HG03457 (cell line): ENCODE results near the gene GPR17.

Experiments
- ATAC-seq: cut with Tn5 transposase; IDR thresholded peaks from one replicate; pipeline ENCODE4 v1.9.1; 2021; ENCODE audit warnings: moderate number of reproducible peaks; ENCODE audit not compliant: unreplicated experiment

The GPR17 gene

DNA sequence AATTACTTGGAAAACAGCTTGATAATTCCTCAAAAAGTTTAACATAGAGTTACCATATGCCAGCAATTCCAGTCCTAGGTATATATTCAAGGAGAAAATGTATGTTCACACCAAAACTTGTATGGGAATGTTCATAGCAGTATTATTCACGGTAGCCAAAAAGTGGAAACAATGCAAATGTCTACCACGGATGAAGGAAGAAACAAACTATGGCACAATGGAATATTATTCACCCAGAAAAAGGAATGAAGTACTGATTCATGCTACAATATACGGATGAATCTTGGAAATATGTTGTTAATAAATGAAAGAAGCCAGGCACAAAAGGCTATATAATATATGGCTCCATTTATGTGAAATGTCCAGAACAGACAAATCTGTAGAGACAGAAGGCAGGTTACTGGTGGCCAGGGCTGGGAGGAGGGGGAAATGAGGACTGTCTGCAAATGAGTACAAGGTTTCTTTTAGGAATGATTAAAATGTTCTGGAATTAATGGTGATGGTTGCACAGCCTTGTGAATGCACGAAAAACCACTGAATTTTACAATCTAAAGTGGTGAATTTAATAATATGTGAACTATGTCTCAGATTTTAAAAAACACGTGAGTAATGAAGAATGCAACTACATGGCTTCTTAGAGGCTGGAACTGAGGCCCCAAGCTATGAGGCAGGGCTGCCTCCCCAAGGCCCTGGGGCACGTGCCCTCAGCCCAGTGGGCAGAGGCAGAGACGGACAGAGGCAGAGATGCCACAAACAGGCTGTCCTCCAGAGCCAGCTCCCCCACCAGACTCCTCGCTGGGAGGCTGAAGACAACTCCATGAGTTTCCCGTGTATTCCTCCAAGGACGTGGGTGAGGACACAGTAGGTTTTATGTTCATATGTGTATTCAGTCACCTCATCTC, 24.4 kb downstream of the GPR17 start:
- no peak for ATAC-seq

DNA sequence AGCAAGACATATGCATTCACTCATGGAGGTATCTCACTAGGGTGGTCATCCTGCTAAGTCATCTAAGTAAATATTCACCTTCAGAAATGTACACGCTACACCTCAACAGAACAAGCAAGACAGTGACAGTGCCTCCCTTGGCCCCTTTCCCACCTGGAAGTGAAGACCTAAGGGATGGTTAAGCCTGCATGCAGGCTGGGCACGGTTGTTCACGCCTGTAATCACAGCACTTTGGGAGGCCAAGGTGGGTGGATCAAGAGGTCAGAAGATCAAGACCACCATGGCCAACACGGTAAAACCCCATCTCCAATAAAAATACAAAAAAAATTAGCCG, 25.0 kb downstream of the GPR17 start:
- ATAC-seq, result no peak

DNA sequence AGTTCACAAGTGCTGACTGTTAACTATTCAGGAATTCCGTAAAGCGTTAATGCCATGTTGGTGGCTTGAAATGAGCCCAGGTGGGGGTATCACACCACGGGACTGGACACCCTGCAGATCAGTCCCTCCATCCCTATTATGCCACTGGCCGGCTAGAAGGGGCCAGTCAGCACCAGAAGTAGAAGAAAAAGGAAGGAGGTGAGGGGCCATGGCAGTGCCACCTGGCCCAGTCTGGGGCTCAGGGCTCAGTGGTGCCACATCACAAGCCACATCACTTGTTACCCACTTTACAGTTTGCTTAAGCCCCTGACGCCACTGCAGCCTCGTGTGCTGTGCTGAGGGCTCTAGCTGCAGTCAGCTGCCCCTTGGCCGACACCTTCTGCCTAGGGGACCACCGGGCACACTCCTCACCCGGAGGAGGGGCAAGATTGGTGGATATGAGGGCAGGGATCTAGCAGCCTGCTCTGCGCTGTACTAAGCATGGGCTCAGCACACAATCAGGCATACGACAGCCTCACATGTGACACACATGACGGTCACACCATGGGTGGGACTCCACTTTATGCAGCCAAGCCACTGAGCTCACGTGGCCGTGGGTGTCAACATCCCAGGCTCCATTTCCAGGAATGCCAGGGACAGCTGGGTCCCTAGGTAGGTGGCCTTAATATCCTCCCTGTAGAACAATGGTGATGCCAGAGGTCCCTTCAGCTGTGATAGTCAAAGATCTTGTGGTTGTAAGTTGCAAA, 25.8 kb downstream of the GPR17 start:
- ATAC-seq, result no peak

DNA sequence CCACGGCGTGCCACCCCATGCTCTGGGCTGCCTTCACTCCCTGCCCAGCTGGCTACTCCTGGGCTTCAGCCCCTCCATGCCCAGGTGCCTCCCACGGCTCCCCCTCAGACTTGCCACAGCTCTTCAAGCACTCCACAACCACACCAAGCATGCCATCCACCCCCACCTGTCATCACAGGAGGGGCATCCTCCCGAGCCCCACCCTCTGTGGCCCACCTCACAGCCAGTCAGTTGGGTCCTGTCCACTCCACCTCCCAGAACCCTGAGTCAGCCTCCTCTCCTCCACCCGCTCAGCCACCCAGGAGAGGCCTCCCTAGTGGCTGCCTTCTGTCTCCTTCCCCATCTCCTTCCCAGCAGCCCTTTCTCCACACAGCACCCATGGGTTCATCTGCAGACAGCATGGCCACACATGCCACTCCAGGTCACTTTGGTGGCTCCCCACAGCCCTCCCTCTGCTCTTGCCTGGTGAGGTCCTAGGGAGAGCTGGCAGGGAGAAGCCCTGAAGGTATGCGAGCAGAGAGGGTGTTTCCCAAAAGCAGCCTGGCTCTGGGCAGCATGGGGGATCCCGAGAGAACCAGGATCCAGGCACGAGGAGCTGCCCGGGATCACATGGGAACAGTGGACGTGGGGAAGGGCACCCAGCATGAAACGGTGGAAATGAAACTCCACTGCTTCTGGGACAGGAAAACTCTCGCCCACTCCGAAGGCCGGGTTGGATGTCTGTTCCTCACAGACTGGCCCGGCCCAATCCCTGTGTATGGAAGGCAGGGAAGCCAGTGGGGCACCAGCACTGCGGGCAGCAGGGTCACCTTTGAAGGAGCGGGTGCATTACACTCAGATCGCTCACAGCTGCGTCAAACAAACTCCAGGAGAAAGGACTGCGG, 26.6 kb downstream of the GPR17 start:
- no peak for ATAC-seq

DNA sequence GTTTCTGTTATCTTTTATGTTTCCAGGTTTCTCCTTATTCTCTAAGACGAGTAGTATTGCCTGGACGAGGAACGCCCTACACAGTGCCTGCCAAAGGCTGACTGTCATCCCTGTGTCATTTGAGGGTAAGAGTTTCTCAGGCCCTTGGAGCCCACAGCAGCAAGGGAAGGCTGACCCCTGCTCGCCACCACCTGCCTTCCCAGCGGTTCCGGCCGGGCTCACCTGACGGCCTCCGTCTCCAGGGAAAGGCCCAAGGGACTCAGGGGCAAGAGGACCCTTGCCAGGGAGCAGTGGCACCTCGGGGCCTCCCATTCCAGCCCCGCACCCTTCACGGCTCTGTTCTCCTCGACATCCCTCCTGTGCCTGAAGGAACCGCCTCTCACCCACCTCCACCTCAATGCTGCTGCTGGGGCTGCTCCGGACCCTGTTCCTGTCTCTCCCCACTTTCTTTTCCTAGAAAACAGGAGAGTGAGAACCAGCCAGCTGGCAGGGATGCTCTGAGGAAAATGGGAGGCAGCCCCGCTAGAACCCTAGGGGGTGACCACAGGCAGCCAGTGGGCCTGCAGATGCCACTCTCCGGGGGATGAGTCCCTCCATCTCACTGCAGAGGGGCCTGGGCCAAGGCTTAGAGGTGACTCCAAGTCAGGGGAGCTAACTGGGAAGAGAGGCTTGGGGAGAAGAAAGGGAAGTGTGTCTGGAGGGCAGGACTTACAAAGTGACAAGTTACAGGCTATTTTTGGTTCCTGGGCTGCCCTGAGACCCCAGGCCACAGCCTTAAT, 27.5 kb downstream of the GPR17 start:
- ATAC-seq, result no peak

DNA sequence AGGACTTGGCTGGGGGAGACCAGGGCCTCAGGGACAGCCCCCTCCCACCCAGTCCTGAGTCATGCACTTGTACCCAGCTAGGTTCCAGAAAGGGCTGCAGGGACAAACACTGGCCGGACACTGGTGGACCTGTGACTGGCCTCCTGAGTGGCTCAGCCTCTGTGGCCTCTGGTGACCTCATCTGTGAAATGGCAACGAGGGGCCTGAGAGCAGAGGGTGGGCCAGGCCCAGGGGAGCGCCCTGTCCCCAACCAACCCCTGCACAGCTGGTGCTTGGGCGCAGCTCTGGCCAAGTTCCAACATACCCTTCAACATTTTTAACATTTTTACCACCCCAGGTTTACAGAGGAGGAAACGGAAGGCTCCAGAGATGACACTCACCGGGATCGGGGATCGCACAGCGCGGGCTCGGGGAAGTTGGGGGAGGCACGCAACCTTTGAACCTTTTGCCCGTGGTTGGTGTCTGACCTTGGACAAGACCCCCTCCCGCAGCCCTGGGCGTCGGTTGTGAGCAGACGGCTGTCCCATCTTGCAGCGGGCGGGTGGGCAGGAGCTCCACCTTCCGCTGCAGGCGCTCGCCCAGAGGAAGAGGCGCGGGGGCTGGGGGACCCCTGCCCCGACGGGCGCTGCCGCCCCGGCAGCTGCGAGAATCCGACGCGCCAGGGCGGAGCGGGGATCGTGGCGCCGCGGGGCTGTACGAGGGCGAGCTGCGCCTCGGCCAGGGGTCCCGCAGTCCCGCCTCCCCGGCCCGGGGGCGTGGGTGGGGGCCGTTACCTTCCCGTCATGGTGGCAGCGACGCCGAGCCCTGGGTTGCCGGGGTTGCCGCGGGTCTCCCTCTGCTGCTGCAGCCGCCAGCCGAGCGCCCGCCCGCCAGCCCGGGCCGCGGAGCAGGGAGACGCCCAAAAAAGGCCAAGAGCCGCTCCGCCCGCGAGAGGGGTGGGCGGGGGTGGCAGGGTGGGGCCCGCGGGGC, 28.6 kb downstream of the GPR17 start:
- no peak for ATAC-seq

DNA sequence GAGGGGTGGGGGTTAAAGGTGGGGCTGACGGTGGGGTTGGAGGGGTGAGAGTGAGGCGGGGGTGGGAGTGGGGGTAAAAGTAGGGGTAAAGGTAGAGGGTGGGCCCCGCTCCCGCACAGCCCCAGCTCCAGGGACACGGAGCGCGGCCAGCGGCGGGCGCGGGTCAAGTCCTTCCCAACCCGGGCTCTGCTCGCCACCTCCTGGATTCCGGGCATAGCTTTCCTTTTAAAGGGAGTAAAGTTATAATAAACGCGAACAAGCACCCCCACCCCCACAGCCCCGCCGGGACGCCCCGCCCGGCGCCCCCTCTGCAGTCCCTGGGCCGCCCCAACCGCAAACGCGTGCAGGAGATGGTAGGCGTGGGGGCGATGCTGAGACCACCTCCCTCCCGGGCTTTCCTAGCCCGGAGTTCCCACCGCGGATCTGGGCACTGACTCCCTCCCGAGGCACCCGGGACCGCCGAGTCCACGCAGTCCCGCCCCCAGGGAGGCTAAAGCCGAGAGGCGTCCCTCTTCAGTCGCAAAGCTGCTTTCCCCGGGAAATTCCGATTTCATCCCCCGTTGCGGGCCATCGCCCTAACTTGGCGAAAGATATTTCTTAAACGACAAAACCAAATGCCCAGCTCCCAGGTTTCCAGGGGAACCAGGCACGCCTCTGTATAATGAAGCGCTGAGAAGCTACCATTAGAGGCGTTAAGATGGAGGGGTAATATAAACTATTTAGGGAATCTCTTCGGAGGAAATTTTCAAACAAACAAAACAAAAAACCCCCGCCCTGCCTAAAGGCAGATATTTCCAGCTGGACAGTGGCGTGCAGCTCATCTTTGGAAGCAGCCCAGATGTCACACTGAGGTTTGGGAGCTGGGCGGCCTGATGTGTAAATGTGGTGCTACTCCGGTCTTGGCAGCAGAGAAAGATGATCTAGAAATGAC, 29.6 kb downstream of the GPR17 start, which contains the start of gene LIMS2:
Gene LIMS2 (minus strand): TSS at position 200 of the 931 bp plus-strand sequence. CDS start 506 bp downstream, outside the sequence.
- ATAC-seq, result no peak

DNA sequence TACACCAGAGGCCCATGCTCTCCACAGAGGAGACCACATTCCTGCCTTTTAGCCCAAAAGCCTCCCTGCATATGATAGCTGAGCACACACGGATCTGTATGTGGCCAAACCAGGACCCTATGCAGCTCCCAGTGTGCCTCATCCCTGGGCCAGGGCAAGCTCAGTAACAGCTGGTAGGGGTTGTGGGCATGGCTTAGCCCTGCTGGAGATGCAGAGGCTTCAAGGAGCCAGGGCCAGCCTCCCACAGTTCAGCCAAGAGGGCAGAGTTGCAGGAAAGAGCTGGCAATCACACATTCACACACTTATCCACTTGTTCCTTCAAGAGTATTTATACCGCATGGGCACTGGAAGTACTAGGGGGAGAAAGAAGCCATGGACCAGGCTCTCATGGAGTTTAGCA, 31.0 kb downstream of the GPR17 start:
- ATAC-seq, result no peak

DNA sequence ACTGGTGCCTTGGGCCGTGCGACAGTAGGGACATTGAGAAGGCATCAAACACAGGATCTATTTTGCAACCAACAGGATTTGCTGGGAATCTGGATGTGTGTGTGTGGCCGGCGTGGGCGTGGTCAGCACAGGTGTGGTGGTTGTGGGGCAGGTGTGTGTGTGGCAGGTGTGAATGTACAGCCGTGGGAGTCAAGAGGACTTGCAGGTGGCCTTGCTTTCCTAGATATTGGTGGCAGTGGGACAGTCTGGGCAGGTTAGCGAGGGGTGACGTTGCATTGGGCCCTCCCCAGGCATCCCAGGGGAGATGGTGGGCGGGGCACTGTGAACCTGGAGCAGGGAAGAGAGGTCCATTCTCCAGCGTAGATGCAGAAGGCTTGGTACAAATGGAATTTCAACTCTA, 32.6 kb downstream of the GPR17 start:
- ATAC-seq, result no peak

DNA sequence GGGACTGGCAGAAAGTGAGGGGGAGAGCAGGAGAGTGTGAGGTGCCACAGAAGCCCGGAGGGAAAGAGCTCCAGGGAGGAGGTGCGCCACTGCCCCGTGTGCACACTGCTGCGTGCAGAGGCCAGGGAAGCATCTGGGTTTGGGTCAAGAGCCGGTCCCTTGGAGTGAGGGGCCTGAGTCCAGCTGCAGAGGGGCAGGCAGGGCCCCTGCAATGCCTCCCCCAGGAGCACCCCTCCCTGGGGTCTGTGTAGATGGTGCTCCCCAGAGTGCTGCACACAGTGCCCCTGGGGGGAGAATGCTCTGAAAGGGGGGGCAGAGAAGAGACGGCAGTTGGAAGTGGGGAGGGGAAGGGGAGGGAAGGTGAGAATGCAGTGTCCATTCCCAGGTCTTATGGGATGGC, 33.0 kb downstream of the GPR17 start:
- no peak for ATAC-seq

DNA sequence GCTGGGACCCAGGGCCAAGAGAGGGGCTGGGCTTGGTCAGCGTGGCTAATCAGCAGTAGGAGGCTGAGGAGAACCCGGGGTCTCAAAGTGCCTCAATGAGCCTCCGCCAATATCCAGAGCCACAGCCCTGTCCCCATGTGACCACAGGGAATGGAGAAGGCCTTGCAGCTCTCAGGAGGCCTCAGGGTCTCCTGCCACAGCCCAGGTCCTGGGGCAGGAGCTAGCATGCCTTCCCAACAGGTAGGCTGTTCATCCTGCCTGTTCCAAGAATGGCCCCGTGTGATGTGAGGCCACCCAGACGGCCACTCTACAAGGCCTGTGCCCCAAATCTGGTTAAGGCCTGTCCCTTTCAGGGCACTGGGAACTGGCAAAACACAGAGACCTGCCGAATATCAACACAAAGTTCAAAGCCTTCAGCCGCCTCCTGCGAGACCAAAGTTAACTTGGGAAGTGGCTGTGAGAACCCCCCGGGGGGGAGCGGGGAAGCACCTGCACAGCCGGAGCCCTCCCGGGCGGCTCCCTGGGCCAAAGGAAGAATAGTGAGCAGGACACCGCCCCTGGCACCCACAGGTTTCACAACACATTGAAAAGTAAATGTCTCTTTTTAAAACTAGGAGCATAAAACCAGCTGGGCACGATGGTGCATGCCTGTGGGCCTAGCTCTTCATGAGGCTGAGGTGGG, 33.9 kb downstream of the GPR17 start:
- ATAC-seq, result no peak

DNA sequence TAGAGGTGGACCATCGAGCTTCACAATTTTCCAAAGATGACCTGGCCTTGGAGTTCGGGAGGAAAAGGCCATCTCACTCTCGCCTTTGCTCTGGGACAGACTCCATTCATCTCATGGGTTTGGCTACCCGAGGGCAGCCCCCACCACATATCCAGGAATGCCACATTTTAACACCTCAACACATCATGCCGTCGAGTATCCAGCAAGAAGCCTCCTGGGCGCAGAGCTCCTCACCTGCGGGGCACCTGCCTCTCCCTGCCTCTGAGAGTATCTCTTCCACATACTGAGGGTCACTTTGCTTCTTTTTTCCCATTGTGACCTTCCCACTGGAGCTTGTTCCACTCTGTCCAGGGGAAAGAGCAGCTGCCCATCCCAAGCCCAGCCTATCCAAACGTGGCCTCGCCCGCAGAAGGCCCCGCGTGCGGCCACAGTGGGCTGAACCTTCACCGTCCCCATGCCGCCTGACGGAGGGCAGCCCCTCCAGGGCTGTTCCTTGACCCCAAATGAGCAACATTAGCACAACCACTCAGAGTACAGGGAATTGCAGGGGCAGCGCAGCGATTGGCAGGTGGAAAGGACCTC, 34.8 kb downstream of the GPR17 start:
- no peak for ATAC-seq

DNA sequence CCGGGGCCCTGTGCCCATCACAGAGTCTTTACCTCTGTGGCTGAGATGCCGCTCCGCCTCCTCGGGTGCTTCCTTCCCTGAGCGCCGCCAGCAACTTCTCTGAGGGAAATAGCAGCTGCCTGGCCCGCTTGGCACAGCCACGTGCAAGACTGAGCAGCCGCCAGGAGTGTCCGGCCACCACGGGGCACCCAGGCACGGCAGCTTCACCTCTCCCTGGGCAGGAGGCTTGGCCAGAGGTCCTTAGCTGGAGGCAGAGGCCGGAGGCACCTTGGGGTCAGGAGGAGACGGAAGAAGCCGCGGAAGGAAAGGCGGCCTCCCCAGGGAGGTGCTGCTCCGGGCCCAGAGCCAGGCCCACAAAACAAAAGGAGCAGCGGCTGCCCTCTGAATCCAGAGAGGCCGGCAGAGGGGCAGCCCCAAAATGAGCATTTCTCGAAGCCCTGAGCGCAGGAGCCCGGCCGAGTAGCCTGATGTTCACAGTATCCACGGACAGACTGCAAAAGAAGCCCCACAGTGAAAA, 35.4 kb downstream of the GPR17 start:
- no peak for ATAC-seq

DNA sequence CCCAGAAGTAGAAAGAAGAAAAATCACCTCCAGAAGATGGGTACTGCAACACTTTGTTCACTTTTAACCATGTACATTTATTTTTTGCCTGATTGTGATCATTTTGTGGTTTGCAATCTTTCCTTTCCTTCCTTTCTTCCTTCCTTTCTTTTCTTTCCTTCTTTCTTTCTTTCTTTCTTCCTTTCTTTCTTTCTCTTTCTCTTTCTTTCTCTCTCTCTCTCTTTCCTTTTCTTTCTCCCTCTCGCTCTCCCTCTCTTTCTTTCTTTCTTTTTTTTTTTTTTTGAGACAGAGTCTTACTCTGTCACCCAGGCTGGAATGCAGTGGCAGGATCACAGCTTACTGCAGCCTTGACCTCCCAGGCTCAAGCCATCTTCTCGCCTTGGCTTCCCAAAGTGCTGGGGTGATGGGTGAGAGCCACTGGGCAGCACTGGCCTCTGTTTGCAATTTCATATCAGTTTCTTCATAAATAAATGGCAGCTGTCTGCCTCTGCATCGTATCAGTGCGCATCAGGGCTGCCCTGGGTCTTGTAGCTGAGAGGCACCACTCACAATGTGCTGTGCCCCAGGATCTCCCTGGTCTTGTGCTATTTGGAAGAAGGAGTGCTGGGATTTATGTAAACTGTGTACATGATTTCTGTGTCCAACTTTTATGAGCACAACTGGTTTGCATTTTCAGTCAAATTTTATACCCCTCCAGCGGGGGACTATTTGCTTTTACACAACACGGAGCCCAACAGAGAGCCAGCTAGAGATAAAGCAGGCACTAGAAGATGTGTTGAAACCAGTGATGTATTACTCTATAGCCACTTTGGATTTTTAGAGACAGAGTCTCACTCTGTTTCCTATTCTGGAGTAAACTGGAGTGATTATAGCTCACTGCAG, 36.3 kb downstream of the GPR17 start:
- no peak for ATAC-seq

DNA sequence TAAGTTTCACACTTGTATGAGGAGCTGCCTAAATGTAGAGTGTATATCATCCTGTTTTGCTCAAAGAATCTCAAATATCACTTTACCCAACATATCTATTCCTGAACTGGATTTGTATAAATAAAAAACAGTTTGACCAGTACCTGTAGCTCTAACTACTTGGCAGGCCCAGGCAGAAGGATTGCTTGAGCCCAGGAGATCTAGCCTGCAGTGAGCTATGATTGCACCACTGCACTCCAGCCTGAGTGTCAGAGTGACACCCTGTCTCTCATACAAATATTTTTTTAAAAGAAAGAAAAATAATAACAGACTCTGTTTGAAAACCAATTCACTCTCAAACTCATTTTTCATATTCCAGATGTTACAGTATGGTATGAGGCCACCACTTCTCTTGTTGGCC, 37.1 kb downstream of the GPR17 start:
- no peak for ATAC-seq

DNA sequence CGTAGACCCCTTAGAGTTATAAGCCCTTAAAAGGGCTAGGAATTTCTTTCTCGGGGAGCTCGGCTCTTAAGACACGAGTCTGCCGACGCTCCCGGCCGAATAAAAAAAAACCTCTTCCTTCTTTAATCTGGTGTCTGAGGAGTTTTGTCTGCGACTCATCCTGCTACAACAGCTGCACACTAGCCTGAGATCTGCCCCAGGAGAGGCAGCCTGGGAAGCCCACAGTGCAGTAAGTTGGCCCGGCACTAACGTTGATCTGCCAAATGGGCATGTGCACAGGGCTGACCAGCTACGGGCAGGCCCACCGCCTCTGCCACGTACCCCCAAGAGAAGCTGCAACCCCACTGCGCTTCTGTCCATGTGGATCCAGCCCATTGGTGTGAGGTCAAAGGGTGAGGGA, 37.8 kb downstream of the GPR17 start:
- no peak for ATAC-seq
